ENCODE results near the gene SCN1A. TPM values are rescaled to one million over a fixed set of nuclear protein-coding genes. Genes with fewer than 3 reads are reported as not detected.
A peak's percentile ranks its signal among the peaks of the same experiment; 100 is the strongest.

Gene SCN1A
- total and polyA plus RNA-seq, 2 of the 13 experiments (the other 11 are each of a cell fraction or from before 2014, with no cell fraction given), result 19.9 to 39.4 TPM

DNA sequence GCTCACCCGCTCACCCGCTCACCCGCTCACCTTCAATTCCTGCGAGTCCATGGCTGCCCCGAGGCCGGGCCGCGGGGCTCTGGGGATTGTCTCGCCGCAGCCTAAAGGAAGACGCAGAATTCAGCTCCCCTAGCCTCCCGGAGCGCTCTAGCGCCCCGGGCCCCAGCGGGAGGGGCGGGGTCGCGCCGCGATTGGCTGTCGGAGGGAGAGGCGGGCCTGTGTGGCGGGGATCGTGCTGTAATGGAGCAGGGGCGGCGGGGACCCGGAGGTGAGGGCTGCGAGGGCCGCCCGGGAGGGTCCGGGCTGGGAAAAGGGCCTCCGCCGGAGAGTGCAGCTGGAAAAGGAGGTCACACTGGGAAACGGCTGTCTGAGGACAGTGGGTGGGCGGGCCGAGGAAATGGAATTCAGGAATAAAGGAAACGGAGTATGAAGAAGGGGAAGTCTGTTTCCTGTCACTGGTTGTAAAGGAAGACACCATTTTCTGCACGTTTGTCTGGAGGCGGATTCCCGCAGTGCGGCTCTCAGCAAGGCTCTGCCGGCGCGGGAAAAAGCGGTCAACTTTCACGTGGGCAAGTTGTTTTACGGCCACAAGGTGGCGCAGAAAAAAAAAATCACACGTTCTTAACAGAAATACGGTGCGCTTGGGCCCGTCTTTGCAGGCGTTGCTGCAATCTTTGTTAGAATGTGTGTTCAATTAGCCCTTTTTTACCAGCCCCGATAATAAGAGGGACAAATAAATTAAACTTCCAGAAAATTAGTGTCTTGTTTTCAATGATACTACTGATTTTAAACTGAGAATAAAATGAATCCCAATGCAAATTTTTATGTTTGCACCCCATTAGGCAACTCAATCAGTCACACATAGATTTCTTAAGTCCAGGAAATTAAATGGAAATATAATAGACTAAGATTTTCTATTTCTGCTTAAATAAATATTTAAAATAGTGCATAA, 173.9 kb downstream of the SCN1A start, which contains the start of gene TTC21B (continued):
- peak; percentile 94 for TF ChIP-seq POLR2G (IDR thresholded peaks at IDR 0.05; ENCODE audit: low read depth, low read length)
- TF ChIP-seq NFIB (CRISPR knock-in tag; IDR thresholded peaks at IDR 0.05; ENCODE audit: borderline replicate concordance), result no peak
- TF ChIP-seq AKNA (CRISPR knock-in tag; IDR thresholded peaks at IDR 0.05; ENCODE audit: borderline replicate concordance), result peak; percentile 70; the same call in 1 of the 2 replicates
- peak; percentile 70 for TF ChIP-seq TFE3 (CRISPR knock-in tag; IDR thresholded peaks at IDR 0.05)
- TF ChIP-seq ZNF335 (CRISPR knock-in tag; IDR thresholded peaks at IDR 0.05), result peak; percentile 82
- peak; percentile 97 for TF ChIP-seq SP4 (CRISPR knock-in tag; IDR thresholded peaks at IDR 0.05)
- TF ChIP-seq NFIC (IDR thresholded peaks at IDR 0.05; ENCODE audit: low read length), result no peak; the same call in 1 of the 2 replicates
- peak; percentile 81 for TF ChIP-seq NRL (CRISPR knock-in tag; IDR thresholded peaks at IDR 0.05; ENCODE audit: borderline replicate concordance)
- TF ChIP-seq ZNF556 (CRISPR knock-in tag; IDR thresholded peaks at IDR 0.05; ENCODE audit: borderline replicate concordance), result peak; percentile 88
- TF ChIP-seq ZNF234 (CRISPR knock-in tag; conservative IDR thresholded peaks at IDR 0.05), result no peak
- TF ChIP-seq, protein P1, sequence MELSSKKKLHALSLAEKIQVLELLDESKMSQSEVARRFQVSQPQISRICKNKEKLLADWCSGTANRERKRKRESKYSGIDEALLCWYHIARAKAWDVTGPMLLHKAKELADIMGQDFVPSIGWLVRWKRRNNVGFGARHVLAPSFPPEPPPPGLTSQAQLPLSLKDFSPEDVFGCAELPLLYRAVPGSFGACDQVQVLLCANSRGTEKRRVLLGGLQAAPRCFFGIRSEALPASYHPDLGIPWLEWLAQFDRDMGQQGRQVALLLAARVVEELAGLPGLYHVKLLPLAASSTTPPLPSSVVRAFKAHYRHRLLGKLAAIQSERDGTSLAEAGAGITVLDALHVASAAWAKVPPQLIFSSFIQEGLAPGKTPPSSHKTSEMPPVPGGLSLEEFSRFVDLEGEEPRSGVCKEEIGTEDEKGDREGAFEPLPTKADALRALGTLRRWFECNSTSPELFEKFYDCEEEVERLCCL (CRISPR knock-in tag; IDR thresholded peaks at IDR 0.05; ENCODE audit: borderline replicate concordance), result peak; percentile 36; the same call in 1 of the 2 replicates
- TF ChIP-seq MZF1 (CRISPR knock-in tag; IDR thresholded peaks at IDR 0.05; ENCODE audit: borderline replicate concordance), result no peak
- TF ChIP-seq ZNF503 (CRISPR knock-in tag; IDR thresholded peaks at IDR 0.05), result peak; percentile 84
- TF ChIP-seq ZSCAN30 (CRISPR knock-in tag; IDR thresholded peaks at IDR 0.05), result no peak
- TF ChIP-seq ZNF230 (CRISPR knock-in tag; IDR thresholded peaks at IDR 0.05), result peak; percentile 71
- peak; percentile 97 for TF ChIP-seq ZNF605 (CRISPR knock-in tag; IDR thresholded peaks at IDR 0.05)
- no peak for TF ChIP-seq TERF1 (CRISPR knock-in tag; IDR thresholded peaks at IDR 0.05)
